Spleen (tissue), 7 donors: Measurements from ENCODE around the gene KIAA0825.

ENCODE experiments used
- CTCF ChIP-seq, 11 experiments: fragments of 200-600 bp in 7 of 11; fragments of 450-650 bp in 4 of 11; sonication (generic) in 4 of 11; IDR thresholded peaks in 8 of 11; conservative IDR thresholded peaks in 3 of 11; 1 replicate in 7 of 11; 2 replicates in 4 of 11; pipeline versions ENCODE4 v1.4.0 to v1.8.0; 2016 to 2021; ENCODE audit warnings: antibody characterized with exemption in 11 of 11, inconsistent platforms in 4 of 11, mild to moderate bottlenecking in 1 of 11
- POLR2AphosphoS5 ChIP-seq, 3 donors: sonication (generic); formaldehyde crosslinking; IDR thresholded peaks; one replicate each; pipeline ENCODE4 v1.5.1; 2017; ENCODE audit warnings: antibody characterized with exemption in 3 of 3
- donor health status: DM: no; HTN: no; CAD: no; lungs with moderate emphysema.
- donor health status: DM: no; HTN: no; CAD: no.
- donor health status: DM: no; HTN: no; CAD: no.

- TF ChIP-seq CTCF (IDR thresholded peaks at IDR 0.05 in 8 of 11, conservative IDR thresholded peaks at IDR 0.05 in 3 of 11) (no peak), POLR2AphosphoS5 (IDR thresholded peaks at IDR 0.05) (no peak)
Measured at GRCh38 chr5:94288937-94289336, 329.5 kb downstream of the KIAA0825 start.
